Cardiac fibroblast (primary cell): ENCODE results near the gene ATF5.
A peak's percentile ranks its signal among the peaks of the same experiment; 100 is the strongest.

Source experiments
- DNase-seq, 2 donors: peaks; one replicate each; pipeline versions ENCODE4 v3.0.0 to v3.0.0-alpha.2; 2010; ENCODE audit warnings: low read depth in 2 of 2
- H3K4me3 ChIP-seq, 2 donors: replicated peaks in 1 of 2; 1 replicate in 1 of 2; 2 replicates in 1 of 2; pipeline ENCODE4 v1.5.1; 2011; ENCODE audit warnings: low read depth in 2 of 2, low read length in 2 of 2, mild to moderate bottlenecking in 2 of 2, moderate library complexity in 1 of 2
- CTCF ChIP-seq: IDR thresholded peaks from one replicate; pipeline ENCODE4 v1.5.1; 2011; ENCODE audit warnings: low read depth, mild to moderate bottlenecking, low read length, inconsistent platforms

Gene ATF5

GRCh38 chr19:49889038-49889686 is 39.8 kb upstream of the ATF5 start:
- TF ChIP-seq CTCF = no peak
- H3K4me3 ChIP-seq = no peak overlapping the region

GRCh38 chr19:49889687-49890348 is 39.2 kb upstream of the ATF5 start:
- DNase-seq = peak; percentile 75 to 78
- H3K4me3 ChIP-seq = peak overlapping the region in 1 of 2 donors; percentile 17
- peak; percentile 59 for TF ChIP-seq CTCF

More at GRCh38 chr19:49889038-49889686, 39.8 kb upstream of the ATF5 start:
- no peak for DNase-seq

GRCh38 chr19:49890349-49891311 is 38.4 kb upstream of the ATF5 start:
- H3K4me3 ChIP-seq = peak overlapping the region in 1 of 2 donors; percentile 17
- no peak for DNase-seq
- no peak for TF ChIP-seq CTCF

- TF ChIP-seq CTCF = no peak
- DNase-seq = no peak
- no peak overlapping the region for H3K4me3 ChIP-seq
Measured at GRCh38 chr19:49891393-49891792, 37.6 kb upstream of the ATF5 start.

GRCh38 chr19:49892716-49893115 is 36.3 kb upstream of the ATF5 start:
- no peak for TF ChIP-seq CTCF
- no peak for DNase-seq
- H3K4me3 ChIP-seq = no peak overlapping the region

GRCh38 chr19:49894011-49894664 is 34.9 kb upstream of the ATF5 start:
- no peak for DNase-seq
- no peak overlapping the region for H3K4me3 ChIP-seq
- no peak for TF ChIP-seq CTCF
